Measurements from ENCODE around the gene TEKT3. TPM values are rescaled to one million over a fixed set of nuclear protein-coding genes. Genes with fewer than 3 reads are reported as not detected.

The TEKT3 gene
- polyA plus RNA-seq, 3 donors = not detected

DNA sequence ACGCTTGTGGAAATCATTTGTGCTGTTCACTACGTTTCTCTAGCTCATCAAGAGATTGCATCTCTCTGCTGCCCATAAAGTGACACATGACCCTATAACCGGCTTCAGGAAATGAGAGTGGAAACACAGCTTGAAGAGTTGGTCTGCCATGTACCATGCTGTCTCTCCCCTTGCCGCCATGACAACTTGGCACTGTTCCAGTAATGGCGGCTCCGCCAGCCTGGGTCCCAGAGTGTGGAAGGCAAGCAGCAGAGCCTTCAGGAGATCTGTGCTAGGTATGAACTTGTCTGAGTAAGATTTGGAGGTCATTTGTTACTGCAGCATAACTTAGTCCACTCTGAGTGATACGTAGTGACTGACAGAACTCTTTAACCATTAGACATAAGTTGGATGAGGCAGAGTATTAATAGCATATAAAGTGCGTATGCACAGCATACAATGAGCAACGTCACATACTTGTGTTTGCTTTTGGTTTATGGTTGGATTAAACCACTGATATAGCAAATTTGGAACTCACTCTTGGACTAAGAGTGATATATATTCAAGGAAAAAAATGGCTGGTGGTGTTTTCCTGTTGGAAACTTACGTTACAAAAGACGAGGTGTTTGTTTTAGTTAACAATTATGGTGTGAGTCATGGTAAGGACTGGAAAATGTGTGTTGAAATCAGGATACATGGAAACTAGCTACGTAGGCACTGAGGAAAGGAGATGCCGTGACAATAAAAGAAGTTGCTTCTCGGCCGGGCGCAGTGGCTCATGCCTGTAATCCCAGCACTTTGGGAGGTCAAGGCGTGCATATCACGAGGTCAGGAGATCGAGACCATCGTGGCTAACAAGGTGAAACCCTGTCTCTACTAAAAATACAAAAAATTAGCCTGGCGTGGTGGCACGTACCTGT, 51.9 kb downstream of the TEKT3 start:
- 90% methylated on average over 12 of the region's 22 CpGs for WGBS (ENCODE audit: insufficient coverage)
- Histone ChIP-seq H3K27ac (ENCODE audit: low read depth in 1 of 2, low read length in 2 of 2) (no peak overlapping the region), H3K27me3 (ENCODE audit: control insufficient read depth in 2 of 2, insufficient read depth in 2 of 2, low read length in 2 of 2) (peaks cover 0 to 2% of the 10 kb centered on the region in 2 donors), H4K20me1 (ENCODE audit: insufficient read depth, low read length) (no peaks in the 10 kb centered on the region), H3K9me3 (replicated peaks in 1 of 2; ENCODE audit: control insufficient read depth in 1 of 2, insufficient read depth in 1 of 2, low read length in 2 of 2) (no peaks in the 10 kb centered on the region), H3K79me2 (ENCODE audit: insufficient read depth, low read length) (no peaks in the 10 kb centered on the region), H3K36me3 (replicated peaks in 1 of 2; ENCODE audit: control insufficient read depth in 1 of 2, insufficient read depth in 2 of 2, low read length in 2 of 2) (no peaks in the 10 kb centered on the region), H2AFZ (ENCODE audit: insufficient read depth, low read depth, low read length, poor library complexity, severe bottlenecking) (no peak overlapping the region), H3K4me1 (ENCODE audit: control insufficient read depth in 1 of 2, insufficient read depth in 2 of 2, low read length in 2 of 2) (no peaks in the 10 kb centered on the region), H3K9ac (ENCODE audit: insufficient read depth, low read length, poor library complexity, severe bottlenecking) (no peak overlapping the region), H3K4me3 (replicated peaks in 1 of 3; ENCODE audit: low read depth in 2 of 3, low read length in 3 of 3) (no peak overlapping the region), H3K4me2 (replicated peaks; ENCODE audit: extremely low read depth, low read length, poor library complexity, severe bottlenecking) (no peak overlapping the region)
- H3K4me1 Mint-ChIP-seq = no peaks in the 10 kb centered on the region
- intact Hi-C loops (cut with micrococcal nuclease) = no loop called here
- peaks cover 0 to 11% (median 1%) of the 10 kb centered on the region in 7 donors for H3K9me3 Mint-ChIP-seq
- no peak overlapping the region for H3K27ac Mint-ChIP-seq
- H3K27me3 Mint-ChIP-seq (ENCODE audit: low read depth in 3 of 3) = peaks cover 2 to 24% (median 12%) of the 10 kb centered on the region in 3 donors
- no peaks in the 10 kb centered on the region for H3K36me3 Mint-ChIP-seq
- TF ChIP-seq, protein P1, sequence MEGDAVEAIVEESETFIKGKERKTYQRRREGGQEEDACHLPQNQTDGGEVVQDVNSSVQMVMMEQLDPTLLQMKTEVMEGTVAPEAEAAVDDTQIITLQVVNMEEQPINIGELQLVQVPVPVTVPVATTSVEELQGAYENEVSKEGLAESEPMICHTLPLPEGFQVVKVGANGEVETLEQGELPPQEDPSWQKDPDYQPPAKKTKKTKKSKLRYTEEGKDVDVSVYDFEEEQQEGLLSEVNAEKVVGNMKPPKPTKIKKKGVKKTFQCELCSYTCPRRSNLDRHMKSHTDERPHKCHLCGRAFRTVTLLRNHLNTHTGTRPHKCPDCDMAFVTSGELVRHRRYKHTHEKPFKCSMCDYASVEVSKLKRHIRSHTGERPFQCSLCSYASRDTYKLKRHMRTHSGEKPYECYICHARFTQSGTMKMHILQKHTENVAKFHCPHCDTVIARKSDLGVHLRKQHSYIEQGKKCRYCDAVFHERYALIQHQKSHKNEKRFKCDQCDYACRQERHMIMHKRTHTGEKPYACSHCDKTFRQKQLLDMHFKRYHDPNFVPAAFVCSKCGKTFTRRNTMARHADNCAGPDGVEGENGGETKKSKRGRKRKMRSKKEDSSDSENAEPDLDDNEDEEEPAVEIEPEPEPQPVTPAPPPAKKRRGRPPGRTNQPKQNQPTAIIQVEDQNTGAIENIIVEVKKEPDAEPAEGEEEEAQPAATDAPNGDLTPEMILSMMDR (IDR thresholded peaks at IDR 0.05) = no peak
- no peak for DNase-seq
- H3K4me3 Mint-ChIP-seq = no peak overlapping the region

DNA sequence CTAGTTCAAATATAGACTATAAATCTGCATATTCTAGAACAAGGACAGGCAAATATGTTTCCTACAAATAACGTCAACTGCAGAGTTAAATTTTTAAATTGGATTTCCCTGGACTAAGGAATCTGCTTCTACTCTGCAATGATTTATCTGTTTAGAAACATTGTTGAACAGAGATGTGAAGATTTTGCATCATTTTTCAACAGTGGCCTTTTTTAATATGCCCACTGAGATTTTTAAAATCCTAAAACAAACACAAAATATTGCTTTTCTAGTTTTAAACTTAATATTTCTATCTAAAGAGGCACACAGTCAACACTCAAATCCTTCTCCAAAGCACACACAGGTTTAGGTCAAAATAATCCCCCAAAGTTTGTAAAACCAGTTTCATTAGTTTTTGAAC, 52.5 kb downstream of the TEKT3 start:
- peaks cover 2 to 24% (median 12%) of the 10 kb centered on the region in 3 donors for H3K27me3 Mint-ChIP-seq (ENCODE audit: low read depth in 3 of 3)

More for the DNA sequence above, 52.5 kb downstream of the TEKT3 start:
- intact Hi-C loops (cut with micrococcal nuclease) = no loop called here
- Histone ChIP-seq H2AFZ (ENCODE audit: insufficient read depth, low read depth, low read length, poor library complexity, severe bottlenecking) (no peak overlapping the region), H3K27ac (ENCODE audit: low read depth in 1 of 2, low read length in 2 of 2) (no peak overlapping the region), H3K9ac (ENCODE audit: insufficient read depth, low read length, poor library complexity, severe bottlenecking) (no peak overlapping the region), H3K4me1 (ENCODE audit: control insufficient read depth in 1 of 2, insufficient read depth in 2 of 2, low read length in 2 of 2) (no peaks in the 10 kb centered on the region), H3K79me2 (ENCODE audit: insufficient read depth, low read length) (no peaks in the 10 kb centered on the region), H3K27me3 (ENCODE audit: control insufficient read depth in 2 of 2, insufficient read depth in 2 of 2, low read length in 2 of 2) (peaks cover 0 to 2% of the 10 kb centered on the region in 2 donors), H3K4me2 (replicated peaks; ENCODE audit: extremely low read depth, low read length, poor library complexity, severe bottlenecking) (no peak overlapping the region), H3K9me3 (replicated peaks in 1 of 2; ENCODE audit: control insufficient read depth in 1 of 2, insufficient read depth in 1 of 2, low read length in 2 of 2) (no peaks in the 10 kb centered on the region), H4K20me1 (ENCODE audit: insufficient read depth, low read length) (no peaks in the 10 kb centered on the region), H3K36me3 (replicated peaks in 1 of 2; ENCODE audit: control insufficient read depth in 1 of 2, insufficient read depth in 2 of 2, low read length in 2 of 2) (no peaks in the 10 kb centered on the region), H3K4me3 (replicated peaks in 1 of 3; ENCODE audit: low read depth in 2 of 3, low read length in 3 of 3) (no peak overlapping the region)
- TF ChIP-seq, protein P1 (IDR thresholded peaks at IDR 0.05) = no peak
- H3K4me1 Mint-ChIP-seq = no peaks in the 10 kb centered on the region
- H3K9me3 Mint-ChIP-seq = peaks cover 0 to 11% (median 1%) of the 10 kb centered on the region in 7 donors
- DNase-seq = no peak
- no CpG with 5 or more reads among the region's 1 CpG for WGBS (ENCODE audit: insufficient coverage)
- H3K27ac Mint-ChIP-seq = no peak overlapping the region
- no peak overlapping the region for H3K4me3 Mint-ChIP-seq
- no peaks in the 10 kb centered on the region for H3K36me3 Mint-ChIP-seq

Measured in CD14-positive monocyte (primary cell).